ENCODE results near the gene DEFB132.

DEFB132 gene

GRCh38 chr20:301886-302848 is 44.6 kb downstream of the DEFB132 start:
- H3K27me3 Mint-ChIP-seq, result no peaks in the 10 kb centered on the region
- no peak overlapping the region for H3K4me3 Mint-ChIP-seq
- no peak for DNase-seq
- peaks cover 31% of the 10 kb centered on the region for H3K4me1 Mint-ChIP-seq
- H3K27ac Mint-ChIP-seq, result no peak overlapping the region
- peak; percentile 42 for ATAC-seq
- no peaks in the 10 kb centered on the region for H3K9me3 Mint-ChIP-seq

- Mint-ChIP-seq H3K27me3 (no peaks in the 10 kb centered on the region), H3K4me3 (no peak overlapping the region), H3K27ac (no peak overlapping the region), H3K9me3 (no peaks in the 10 kb centered on the region), H3K4me1 (peaks cover 29% of the 10 kb centered on the region)
- DNase-seq (no peak), ATAC-seq (no peak)
Measured at GRCh38 chr20:305745-306144, 48.2 kb downstream of the DEFB132 start.

- DNase-seq (no peak), ATAC-seq (no peak)
- Mint-ChIP-seq H3K4me1 (peaks cover 17% of the 10 kb centered on the region), H3K9me3 (no peaks in the 10 kb centered on the region), H3K27ac (no peak overlapping the region), H3K4me3 (no peak overlapping the region), H3K27me3 (no peaks in the 10 kb centered on the region)
Measured at GRCh38 chr20:308427-309038, 51.0 kb downstream of the DEFB132 start.

DNA sequence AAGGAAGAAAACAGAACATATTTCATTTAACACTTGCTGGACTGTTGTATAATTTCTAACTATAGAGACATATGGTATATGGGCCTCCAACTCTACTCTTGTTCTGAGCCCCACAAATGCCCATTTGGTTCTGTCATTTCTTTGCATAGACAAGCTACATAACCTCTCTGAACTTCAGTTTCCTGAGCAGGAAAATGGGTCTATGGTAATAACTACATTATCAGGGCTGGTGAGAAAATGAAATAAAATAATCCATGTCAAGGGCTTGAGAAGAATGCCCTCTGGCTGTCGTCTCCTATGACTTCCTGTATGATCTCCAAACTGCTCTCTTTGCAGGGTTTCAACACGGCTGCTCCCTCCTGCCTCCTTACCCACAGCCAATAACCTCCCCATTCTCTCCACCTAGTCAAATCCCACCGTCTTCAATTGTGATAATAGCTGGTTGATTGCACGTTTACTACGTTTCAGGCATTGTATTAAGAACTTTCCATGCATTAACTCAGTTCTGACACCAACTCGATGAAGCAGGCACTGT is 51.8 kb downstream of the DEFB132 start:
- no peak for DNase-seq
- H3K4me1 Mint-ChIP-seq, result peaks cover 21% of the 10 kb centered on the region
- no peak for ATAC-seq
- H3K9me3 Mint-ChIP-seq, result no peaks in the 10 kb centered on the region
- no peaks in the 10 kb centered on the region for H3K27me3 Mint-ChIP-seq
- peak overlapping the region; percentile 20 to 92 for H3K4me3 Mint-ChIP-seq
- peak overlapping the region in 1 of 2 donors; percentile 75 for H3K27ac Mint-ChIP-seq

- H3K4me1 Mint-ChIP-seq, result peaks cover 21% of the 10 kb centered on the region
- peak overlapping the region; percentile 88 to 92 for H3K4me3 Mint-ChIP-seq
- peak; percentile 86 to 95 for DNase-seq
- H3K27me3 Mint-ChIP-seq, result no peaks in the 10 kb centered on the region
- H3K9me3 Mint-ChIP-seq, result no peaks in the 10 kb centered on the region
- ATAC-seq, result peak; percentile 100
- H3K27ac Mint-ChIP-seq, result peak overlapping the region; percentile 74 to 90
Measured at GRCh38 chr20:309841-310644, 52.5 kb downstream of the DEFB132 start.

DNA sequence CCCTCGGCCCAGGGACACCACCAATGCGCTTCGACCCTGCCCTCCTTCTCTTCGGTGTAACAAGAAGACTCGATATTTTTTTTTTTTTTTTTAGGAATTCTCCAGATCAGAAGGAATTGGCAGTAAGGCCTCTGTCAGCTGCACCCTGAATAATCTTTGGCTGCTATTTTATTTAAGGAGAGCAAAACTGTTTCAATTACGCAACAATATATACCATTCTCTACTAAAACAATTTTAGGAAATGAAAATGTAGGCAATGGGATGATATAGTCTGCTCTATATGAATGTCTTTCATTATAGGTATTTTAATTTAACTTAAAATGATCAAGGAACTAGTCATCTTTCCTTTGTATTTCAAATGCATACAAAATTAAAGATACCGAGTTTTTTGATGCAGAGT is 53.1 kb downstream of the DEFB132 start:
- Mint-ChIP-seq H3K27me3 (no peaks in the 10 kb centered on the region), H3K4me3 (peak overlapping the region; percentile 88 to 92), H3K9me3 (no peaks in the 10 kb centered on the region), H3K4me1 (peaks cover 21% of the 10 kb centered on the region), H3K27ac (peak overlapping the region in 1 of 2 donors; percentile 74)
- no peak for DNase-seq
- ATAC-seq, result no peak

Data from stimulated activated naive CD8-positive, alpha-beta T cell treated with anti-CD3 and anti-CD28 coated beads, Interleukin-15, amount 100 ng/mL, for 72 hours (primary cell).